Measurements from ENCODE around the gene GGTLC3.
"Not testable (repeated sequence)": the region's sequence is repeated elsewhere in the genome, so short reads cannot be mapped to it uniquely, and the experiment has no call there.

Gene GGTLC3

DNA sequence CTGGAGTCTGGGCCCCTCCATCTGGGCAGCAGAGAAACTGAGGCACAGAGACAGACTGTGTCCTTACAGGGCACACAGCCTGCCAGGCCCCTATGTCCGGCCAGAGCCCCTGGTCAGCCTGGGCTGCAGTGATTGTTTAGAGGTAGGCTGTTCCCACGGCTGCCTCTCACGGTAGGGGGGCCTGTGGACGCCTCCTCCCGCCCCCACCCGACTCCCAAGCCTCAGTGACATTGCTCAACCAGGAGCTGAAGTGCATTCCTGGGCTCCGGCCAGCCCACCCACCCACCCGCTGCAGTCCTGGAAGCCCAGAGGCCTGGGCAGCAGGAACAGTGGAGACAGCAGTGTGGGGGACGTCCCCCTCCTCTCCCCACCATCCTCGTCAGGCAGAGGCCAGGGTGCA lies 4.5 kb downstream of the GGTLC3 start:
- DNase-seq (ENCODE audit: low read depth) = not testable (repeated sequence)

DNA sequence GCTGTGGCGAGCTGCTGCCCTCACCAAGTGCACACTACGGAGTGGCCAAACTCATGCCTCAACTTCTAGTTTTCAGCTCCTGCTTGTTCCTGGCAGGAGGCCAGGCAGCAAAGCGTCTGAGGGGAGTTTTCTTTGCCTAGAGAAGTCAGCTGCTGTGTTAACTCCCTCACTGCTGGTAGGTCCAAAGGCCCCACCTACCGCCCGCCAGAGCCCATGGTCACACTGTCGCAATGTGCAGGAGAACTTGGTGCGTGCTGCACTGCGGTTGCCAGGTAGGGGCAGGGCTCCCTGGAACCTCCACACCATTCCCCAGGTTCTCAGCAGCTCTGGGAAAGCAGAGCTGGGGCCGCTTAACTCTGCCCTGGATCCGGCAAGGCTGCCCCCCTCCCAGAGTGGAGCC lies 5.6 kb downstream of the GGTLC3 start:
- DNase-seq (ENCODE audit: low read depth) = not testable (repeated sequence)

DNA sequence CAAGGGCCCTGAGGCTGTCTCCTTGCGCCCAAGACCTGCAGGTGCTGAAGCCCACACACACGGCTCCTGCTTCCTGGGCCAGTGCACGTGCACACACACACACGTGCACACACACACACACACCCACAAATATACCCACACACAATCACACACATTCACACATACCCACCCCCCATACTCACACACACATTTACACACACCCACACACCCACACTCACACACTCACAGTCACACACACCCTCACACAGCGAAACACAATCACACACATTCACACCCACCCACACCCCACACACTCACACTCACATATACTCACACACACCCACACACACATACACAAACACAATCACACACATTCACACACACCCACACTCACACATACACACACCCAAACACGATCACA lies 6.6 kb downstream of the GGTLC3 start:
- DNase-seq (ENCODE audit: low read depth) = not testable (repeated sequence)

DNA sequence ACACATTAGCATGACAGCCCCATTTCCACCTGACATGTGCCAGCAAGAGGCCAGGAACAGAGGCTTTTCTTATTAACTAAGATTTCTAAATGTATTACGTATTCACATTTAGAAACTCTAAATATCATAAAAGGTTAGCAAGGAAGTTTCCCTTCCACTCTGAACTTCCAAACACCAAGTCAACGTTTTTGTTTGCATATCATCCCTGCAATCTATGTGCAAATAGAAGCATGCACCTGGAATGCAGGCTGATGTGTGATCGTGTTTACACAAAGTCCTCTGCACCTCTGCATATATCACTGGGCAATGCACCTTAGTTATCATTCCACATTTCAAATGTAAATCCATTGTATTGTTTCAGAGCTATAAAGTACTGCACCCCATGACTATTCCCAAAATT lies 21.7 kb downstream of the GGTLC3 start:
- not testable (repeated sequence) for DNase-seq (ENCODE audit: low read depth)
